Measurements from ENCODE around the gene NOTO.

Gene NOTO

GRCh38 chr2:73254343-73255006 is 52.1 kb downstream of the NOTO start:
- Histone ChIP-seq H3K4me1 (ENCODE audit: insufficient read depth, low read length) (peaks cover 3% of the 10 kb centered on the region; the same call in 1 of the 2 replicates), H3K9me3 (ENCODE audit: control insufficient read depth, insufficient read depth, low read length) (no peaks in the 10 kb centered on the region), H3K9ac (ENCODE audit: low read depth, low read length) (no peak overlapping the region), H3K36me3 (ENCODE audit: insufficient read depth, low read length) (peaks cover 29% of the 10 kb centered on the region)

GRCh38 chr2:73255007-73255644 is 52.8 kb downstream of the NOTO start:
- H3K36me3 ChIP-seq (ENCODE audit: insufficient read depth, low read length) = peaks cover 23% of the 10 kb centered on the region
- H3K4me1 ChIP-seq (ENCODE audit: insufficient read depth, low read length) = peaks cover 3% of the 10 kb centered on the region; the same call in 1 of the 2 replicates
- H3K9ac ChIP-seq (ENCODE audit: low read depth, low read length) = no peak overlapping the region
- H3K9me3 ChIP-seq (ENCODE audit: control insufficient read depth, insufficient read depth, low read length) = no peaks in the 10 kb centered on the region

GRCh38 chr2:73255907-73256617 is 53.7 kb downstream of the NOTO start:
- Histone ChIP-seq H3K9me3 (ENCODE audit: control insufficient read depth, insufficient read depth, low read length) (no peaks in the 10 kb centered on the region), H3K4me1 (ENCODE audit: insufficient read depth, low read length) (peaks cover 3% of the 10 kb centered on the region; the same call in 1 of the 2 replicates), H3K36me3 (ENCODE audit: insufficient read depth, low read length) (peaks cover 15% of the 10 kb centered on the region; the same call in 1 of the 2 replicates), H3K9ac (ENCODE audit: low read depth, low read length) (no peak overlapping the region)

GRCh38 chr2:73256618-73256922 is 54.2 kb downstream of the NOTO start:
- Histone ChIP-seq H3K9ac (ENCODE audit: low read depth, low read length) (no peak overlapping the region), H3K4me1 (ENCODE audit: insufficient read depth, low read length) (peaks cover 3% of the 10 kb centered on the region; the same call in 1 of the 2 replicates), H3K9me3 (ENCODE audit: control insufficient read depth, insufficient read depth, low read length) (no peaks in the 10 kb centered on the region), H3K36me3 (ENCODE audit: insufficient read depth, low read length) (peaks cover 15% of the 10 kb centered on the region; the same call in 1 of the 2 replicates)

GRCh38 chr2:73257021-73257420 is 54.6 kb downstream of the NOTO start:
- Histone ChIP-seq H3K4me1 (ENCODE audit: insufficient read depth, low read length) (peaks cover 3% of the 10 kb centered on the region; the same call in 1 of the 2 replicates), H3K9me3 (ENCODE audit: control insufficient read depth, insufficient read depth, low read length) (no peaks in the 10 kb centered on the region), H3K9ac (ENCODE audit: low read depth, low read length) (no peak overlapping the region), H3K36me3 (ENCODE audit: insufficient read depth, low read length) (peaks cover 12% of the 10 kb centered on the region; the same call in 1 of the 2 replicates)

- Histone ChIP-seq H3K36me3 (ENCODE audit: insufficient read depth, low read length) (peaks cover 11% of the 10 kb centered on the region; the same call in 1 of the 2 replicates), H3K9ac (ENCODE audit: low read depth, low read length) (no peak overlapping the region), H3K9me3 (ENCODE audit: control insufficient read depth, insufficient read depth, low read length) (no peaks in the 10 kb centered on the region), H3K4me1 (ENCODE audit: insufficient read depth, low read length) (peaks cover 3% of the 10 kb centered on the region; the same call in 1 of the 2 replicates)
These were observed 55.2 kb downstream of the NOTO start for GRCh38 chr2:73257425-73258125.

GRCh38 chr2:73258186-73258912 is 56.0 kb downstream of the NOTO start:
- Histone ChIP-seq H3K9ac (ENCODE audit: low read depth, low read length) (no peak overlapping the region), H3K36me3 (ENCODE audit: insufficient read depth, low read length) (peaks cover 6% of the 10 kb centered on the region; the same call in 1 of the 2 replicates), H3K9me3 (ENCODE audit: control insufficient read depth, insufficient read depth, low read length) (no peaks in the 10 kb centered on the region), H3K4me1 (ENCODE audit: insufficient read depth, low read length) (peaks cover 3% of the 10 kb centered on the region; the same call in 1 of the 2 replicates)

GRCh38 chr2:73258913-73259215 is 56.5 kb downstream of the NOTO start:
- Histone ChIP-seq H3K36me3 (ENCODE audit: insufficient read depth, low read length) (peaks cover 4% of the 10 kb centered on the region; the same call in 1 of the 2 replicates), H3K9ac (ENCODE audit: low read depth, low read length) (no peak overlapping the region)

GRCh38 chr2:73259276-73259675 is 56.9 kb downstream of the NOTO start:
- Histone ChIP-seq H3K36me3 (ENCODE audit: insufficient read depth, low read length) (no peaks in the 10 kb centered on the region), H3K4me1 (ENCODE audit: insufficient read depth, low read length) (peaks cover 3% of the 10 kb centered on the region; the same call in 1 of the 2 replicates), H3K9ac (ENCODE audit: low read depth, low read length) (no peak overlapping the region), H3K9me3 (ENCODE audit: control insufficient read depth, insufficient read depth, low read length) (no peaks in the 10 kb centered on the region)

More at GRCh38 chr2:73258913-73259215, 56.5 kb downstream of the NOTO start:
- H3K4me1 ChIP-seq (ENCODE audit: insufficient read depth, low read length) = peaks cover 3% of the 10 kb centered on the region; the same call in 1 of the 2 replicates
- H3K9me3 ChIP-seq (ENCODE audit: control insufficient read depth, insufficient read depth, low read length) = no peaks in the 10 kb centered on the region

GRCh38 chr2:73259704-73260337 is 57.4 kb downstream of the NOTO start:
- Histone ChIP-seq H3K36me3 (ENCODE audit: insufficient read depth, low read length) (no peaks in the 10 kb centered on the region), H3K9me3 (ENCODE audit: control insufficient read depth, insufficient read depth, low read length) (no peaks in the 10 kb centered on the region), H3K9ac (ENCODE audit: low read depth, low read length) (no peak overlapping the region)

GRCh38 chr2:73260338-73260984 is 58.1 kb downstream of the NOTO start:
- H3K36me3 ChIP-seq (ENCODE audit: insufficient read depth, low read length) = no peaks in the 10 kb centered on the region
- peaks cover 3% of the 10 kb centered on the region; the same call in 1 of the 2 replicates for H3K4me1 ChIP-seq (ENCODE audit: insufficient read depth, low read length)
- H3K9me3 ChIP-seq (ENCODE audit: control insufficient read depth, insufficient read depth, low read length) = no peaks in the 10 kb centered on the region
- H3K9ac ChIP-seq (ENCODE audit: low read depth, low read length) = no peak overlapping the region

More at GRCh38 chr2:73259704-73260337, 57.4 kb downstream of the NOTO start:
- H3K4me1 ChIP-seq (ENCODE audit: insufficient read depth, low read length) = peaks cover 3% of the 10 kb centered on the region; the same call in 1 of the 2 replicates
